HFF-Myc (cell line): ENCODE results near the gene CHIC2.

Experiments used
- DNase-seq: peaks from one replicate; pipeline ENCODE4 v3.0.0-alpha.2; 2011; ENCODE audit warnings: low read depth; ENCODE audit errors: extremely low read depth
- H3K4me3 ChIP-seq: replicated peaks from 2 replicates; pipeline ENCODE4 v1.5.1; 2011; ENCODE audit warnings: low read depth, mild to moderate bottlenecking, control low read depth, low read length
- CTCF ChIP-seq: IDR thresholded peaks from 2 replicates; pipeline ENCODE4 v1.5.1; 2012; ENCODE audit warnings: mild to moderate bottlenecking, low read depth, low read length, control low read depth; ENCODE audit errors: missing control alignments

CHIC2 gene

DNA sequence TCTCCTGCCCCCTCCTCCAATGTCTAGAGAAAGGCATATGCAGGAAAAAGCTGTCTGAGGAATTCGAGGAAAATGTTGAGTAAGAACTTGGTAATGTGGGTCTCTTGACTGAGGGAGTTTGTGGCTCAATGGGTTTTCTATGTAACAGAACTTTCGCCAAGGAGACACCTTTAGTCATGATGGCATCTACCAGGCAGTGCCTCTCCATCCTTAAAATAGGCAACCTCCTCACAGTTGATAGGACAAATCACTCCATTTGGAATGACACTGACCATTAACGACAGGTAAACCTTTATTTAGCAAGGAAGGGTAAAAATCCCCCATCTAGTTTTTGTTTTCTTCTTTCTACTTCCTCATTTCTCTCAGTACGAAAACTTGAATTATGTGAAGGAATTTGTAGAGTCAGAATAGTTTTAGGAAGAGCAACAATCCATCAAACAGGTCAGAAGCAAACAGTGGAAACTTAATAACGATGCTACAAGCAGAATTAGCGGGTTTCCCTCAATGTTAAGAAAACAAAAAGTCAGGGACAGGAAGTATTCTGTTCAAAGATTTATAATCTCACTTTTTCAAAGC, 38.2 kb upstream of the CHIC2 start:
- DNase-seq, result no peak
- H3K4me3 ChIP-seq, result no peak overlapping the region
- TF ChIP-seq CTCF, result no peak

GRCh38 chr4:54101190-54102041, 37.0 kb upstream of the CHIC2 start:
- no peak for DNase-seq
- TF ChIP-seq CTCF, result no peak
- peak overlapping the region; percentile 33 for H3K4me3 ChIP-seq

DNA sequence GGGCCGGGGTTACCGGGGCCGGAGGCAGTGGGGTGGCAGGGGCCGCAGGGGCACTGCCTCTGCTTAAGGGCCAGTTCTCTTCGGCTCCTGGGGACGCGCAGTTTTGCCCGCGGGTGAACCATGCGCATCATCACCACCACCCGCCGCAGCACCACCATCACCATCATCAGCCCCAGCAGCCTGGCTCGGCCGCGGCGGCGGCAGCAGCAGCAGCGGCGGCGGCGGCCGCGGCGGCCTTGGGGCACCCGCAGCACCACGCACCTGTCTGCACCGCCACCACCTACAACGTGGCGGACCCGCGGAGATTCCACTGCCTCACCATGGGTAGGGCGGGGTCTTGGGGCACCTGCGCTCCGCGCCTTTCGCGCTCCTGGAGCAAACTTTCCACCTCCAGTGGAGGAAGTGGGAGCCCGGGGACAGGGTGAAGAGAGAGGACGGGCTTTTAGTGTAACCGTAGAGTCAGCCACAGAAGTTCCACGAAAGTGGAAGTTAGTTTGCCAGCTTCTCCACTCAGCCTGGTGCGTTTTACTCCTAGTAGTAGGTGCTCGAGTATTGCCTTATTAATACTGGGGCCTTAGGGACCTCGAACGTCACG, 36.3 kb upstream of the CHIC2 start:
- no peak for DNase-seq
- H3K4me3 ChIP-seq, result peak overlapping the region; percentile 40
- TF ChIP-seq CTCF, result no peak

DNA sequence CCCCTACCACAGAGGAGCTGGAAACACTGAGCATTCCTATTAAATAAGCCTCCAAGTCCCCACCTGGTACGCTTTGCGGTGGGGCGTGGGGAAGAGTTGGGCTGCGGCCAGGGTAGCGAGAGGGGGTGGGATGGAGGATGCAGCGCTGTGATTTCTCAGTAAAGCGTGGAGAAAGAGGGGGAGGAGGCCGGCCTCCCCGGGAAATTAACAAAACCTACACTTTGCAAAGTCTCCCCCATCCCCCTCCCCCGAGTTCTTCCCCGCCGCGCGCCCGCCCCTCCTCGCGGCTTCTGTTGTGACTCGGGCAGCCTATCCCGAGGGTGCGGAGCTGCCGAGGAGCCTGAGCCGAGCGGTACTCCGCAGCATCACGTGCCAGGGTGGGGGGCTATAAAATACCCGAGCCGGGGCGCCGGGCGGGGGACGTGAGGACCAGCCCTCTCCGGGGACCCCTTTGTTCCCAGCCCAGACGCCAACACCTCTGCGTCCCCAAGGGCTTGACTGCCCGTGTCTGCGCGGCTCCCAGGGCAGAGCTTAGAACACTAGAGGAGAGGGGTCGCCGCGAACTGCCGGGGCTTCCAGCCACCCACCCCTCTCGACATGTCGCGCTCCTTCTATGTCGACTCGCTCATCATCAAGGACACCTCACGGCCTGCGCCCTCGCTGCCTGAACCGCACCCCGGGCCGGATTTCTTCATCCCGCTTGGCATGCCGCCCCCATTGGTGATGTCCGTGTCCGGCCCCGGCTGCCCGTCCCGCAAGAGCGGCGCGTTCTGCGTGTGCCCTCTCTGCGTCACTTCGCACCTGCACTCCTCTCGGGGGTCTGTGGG, 35.6 kb upstream of the CHIC2 start, which contains the start of gene GSX2:
GSX2 (plus strand) TSS at position 416 of the 827 bp plus-strand sequence; CDS start at position 598, 182 bp downstream.
- TF ChIP-seq CTCF, result no peak
- H3K4me3 ChIP-seq, result peak within 1 kb of the TSS; percentile 40
- no peak for DNase-seq

DNA sequence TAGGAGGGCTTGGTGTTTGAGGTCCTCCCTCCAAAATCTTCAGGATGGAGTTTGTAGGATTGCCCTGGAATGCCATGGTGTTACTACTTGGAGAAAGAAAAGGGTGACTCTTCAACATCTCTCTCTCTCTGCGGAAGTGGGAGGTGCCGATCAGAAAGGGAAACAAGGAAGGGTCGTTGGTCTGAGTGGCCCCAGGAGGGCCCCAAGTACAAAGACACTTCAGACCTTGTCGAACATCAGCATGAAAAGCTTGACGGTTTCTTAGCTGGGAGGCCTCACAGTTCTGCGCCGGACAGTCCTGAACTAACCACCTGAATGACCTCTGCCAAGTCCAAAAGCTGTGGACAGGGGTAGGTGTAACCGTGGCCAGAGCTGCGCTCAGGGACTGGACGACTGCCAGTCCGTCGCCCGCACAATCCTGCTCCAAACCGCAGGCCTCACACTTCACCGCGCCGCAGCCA, 34.9 kb upstream of the CHIC2 start:
- TF ChIP-seq CTCF, result no peak
- H3K4me3 ChIP-seq, result peak overlapping the region; percentile 40; the same call in 1 of the 2 replicates
- DNase-seq, result no peak

GRCh38 chr4:54098375-54098774, 34.0 kb upstream of the CHIC2 start:
- DNase-seq, result no peak
- no peak for TF ChIP-seq CTCF
- H3K4me3 ChIP-seq, result no peak overlapping the region
